ENCODE data around the gene RTN4R.
A peak's percentile ranks its signal among the peaks of the same experiment; 100 is the strongest.
"Not testable (repeated sequence)": the region's sequence is repeated elsewhere in the genome, so short reads cannot be mapped to it uniquely, and the experiment has no call there.

Gene RTN4R

GRCh38 chr22:20305230-20305893, 37.2 kb upstream of the RTN4R start:
- DNase-seq = not testable (repeated sequence)

- no peak for DNase-seq
Measured at GRCh38 chr22:20304646-20305045, 36.5 kb upstream of the RTN4R start.

GRCh38 chr22:20303229-20303534, 35.1 kb upstream of the RTN4R start:
- DNase-seq = not testable (repeated sequence)

GRCh38 chr22:20302438-20303228, 34.5 kb upstream of the RTN4R start:
- DNase-seq = no peak

- no peak for DNase-seq
Measured at GRCh38 chr22:20299746-20300136, 31.6 kb upstream of the RTN4R start.

- peak; percentile 49 for DNase-seq
Measured at GRCh38 chr22:20298803-20299745, 31.0 kb upstream of the RTN4R start.

- DNase-seq = no peak
Measured at GRCh38 chr22:20298110-20298802, 30.1 kb upstream of the RTN4R start.

GRCh38 chr22:20297414-20298109, 29.4 kb upstream of the RTN4R start:
- no peak for DNase-seq

GRCh38 chr22:20296598-20296997, 28.5 kb upstream of the RTN4R start:
- DNase-seq = no peak

GRCh38 chr22:20295262-20296064, 27.3 kb upstream of the RTN4R start:
- DNase-seq = no peak

- no peak for DNase-seq
Measured at GRCh38 chr22:20292673-20293232, 24.6 kb upstream of the RTN4R start.

- DNase-seq = no peak
Measured at GRCh38 chr22:20292108-20292507, 24.0 kb upstream of the RTN4R start.

- DNase-seq = no peak
Measured at GRCh38 chr22:20291604-20292063, 23.5 kb upstream of the RTN4R start.

GRCh38 chr22:20291249-20291586, 23.1 kb upstream of the RTN4R start:
- no peak for DNase-seq

GRCh38 chr22:20290578-20291248, 22.6 kb upstream of the RTN4R start:
- DNase-seq = no peak

GRCh38 chr22:20290045-20290392, 21.9 kb upstream of the RTN4R start:
- DNase-seq = no peak

GRCh38 chr22:20289182-20290044, 21.3 kb upstream of the RTN4R start:
- not testable (repeated sequence) for DNase-seq

GRCh38 chr22:20286784-20287423, 18.8 kb upstream of the RTN4R start:
- not testable (repeated sequence) for DNase-seq

GRCh38 chr22:20286312-20286660, 18.2 kb upstream of the RTN4R start:
- not testable (repeated sequence) for DNase-seq
